OCI-LY7 (cell line): ENCODE measurements around the gene ADRA2B. TPM values are rescaled to one million over a fixed set of nuclear protein-coding genes. Genes with fewer than 3 reads are reported as not detected.

Source experiments
- BruUV-seq: library from RNA; stranded (reverse); fragments of 400-500 nt; replicated peaks from 2 replicates; lab custom pipeline; 2021; lab: Mats Ljungman, UMichigan
- CTCF ChIA-PET: fragments of 300-600 bp; sonication (Branson Sonifier 250); formaldehyde crosslinking; loops from one replicate; lab custom pipeline; 2022; ENCODE audit warnings: antibody characterized with exemption; ENCODE audit not compliant: unreplicated experiment; lab: Charles Lee
- POLR2A ChIA-PET: fragments of 300-600 bp; sonication (Branson Sonifier 250); formaldehyde crosslinking; loops from one replicate; lab custom pipeline; 2022; ENCODE audit warnings: antibody characterized with exemption; lab: Charles Lee
- DNase-seq: peaks from one replicate; pipeline ENCODE4 v3.0.0-alpha.2; 2015; ENCODE audit warnings: low spot score
- H2AFZ ChIP-seq: fragments of 200-600 bp; sonication (generic), shearing (Covaris generic); 2 replicates; pipeline ENCODE4 v1.6.1; 2014; ENCODE audit warnings: mild to moderate bottlenecking, antibody characterized with exemption, low read length, moderate library complexity
- H3K27ac ChIP-seq: fragments of 200-600 bp; sonication (generic); 2 replicates; pipeline ENCODE4 v1.5.1; 2014; ENCODE audit warnings: mixed run types, low read depth, mild to moderate bottlenecking, moderate library complexity, low read length, inconsistent platforms; ENCODE audit not compliant: poor library complexity, severe bottlenecking
- H3K36me3 ChIP-seq: fragments of 200-600 bp; sonication (generic); 2 replicates; pipeline ENCODE4 v1.6.1; 2014; ENCODE audit warnings: mild to moderate bottlenecking, antibody characterized with exemption, low read length, moderate library complexity, mixed read lengths; ENCODE audit not compliant: insufficient read depth
- H3K4me1 ChIP-seq: fragments of 200-600 bp; sonication (generic); 2 replicates; pipeline ENCODE4 v1.5.1; 2014; ENCODE audit warnings: mild to moderate bottlenecking, low read length; ENCODE audit not compliant: insufficient read depth, poor library complexity, severe bottlenecking
- H3K4me2 ChIP-seq: fragments of 200-600 bp; sonication (generic); 2 replicates; pipeline ENCODE4 v1.6.1; 2014; ENCODE audit warnings: mild to moderate bottlenecking, low read length
- H3K4me3 ChIP-seq: fragments of 200-600 bp; sonication (generic); 2 replicates; pipeline ENCODE4 v1.5.1; 2014; ENCODE audit warnings: mild to moderate bottlenecking, low read depth, low read length; ENCODE audit not compliant: poor library complexity, severe bottlenecking
- H3K79me2 ChIP-seq: fragments of 200-600 bp; sonication (generic); 2 replicates; pipeline ENCODE4 v1.6.1; 2016; ENCODE audit warnings: low read depth, mild to moderate bottlenecking, low read length, moderate library complexity, mixed read lengths; ENCODE audit not compliant: insufficient read depth
- H3K9me2 ChIP-seq: fragments of 200-600 bp; sonication (generic); 2 replicates; pipeline ENCODE4 v1.6.1; 2016; ENCODE audit warnings: mild to moderate bottlenecking, low read length, mixed read lengths; ENCODE audit not compliant: insufficient read depth
- H3K9me3 ChIP-seq: fragments of 200-600 bp; sonication (generic); 2 replicates; pipeline ENCODE4 v1.6.1; 2014; ENCODE audit warnings: mild to moderate bottlenecking, mixed run types, low read length, mixed read lengths
- H4K20me1 ChIP-seq: fragments of 200-600 bp; sonication (generic); 2 replicates; pipeline ENCODE4 v1.6.1; 2014; ENCODE audit warnings: mild to moderate bottlenecking, antibody characterized with exemption, low read length, moderate library complexity, mixed read lengths; ENCODE audit not compliant: insufficient read depth
- EZH2phosphoT487 ChIP-seq: fragments of 200-600 bp; sonication (generic); IDR thresholded peaks from 2 replicates; pipeline ENCODE4 v1.6.1; 2018; ENCODE audit warnings: low read depth, borderline replicate concordance, mild to moderate bottlenecking, mixed run types, antibody characterized with exemption, low read length, moderate library complexity, mixed read lengths
- intact Hi-C: fragments of 100-400 bp; cut with micrococcal nuclease; formaldehyde crosslinking; loops from one replicate; pipeline ENCODE4 v1.10.0; 2022; ENCODE audit not compliant: unreplicated experiment
- total RNA-seq, 2 experiments: library from RNA; depleted of rRNA in 1 of 2; stranded (reverse); fragments of >200 nt in 1 of 2; shearing (Covaris generic) in 1 of 2; gene quantifications; 2 replicates each; pipeline ENCODE4 v1.2.3, GENCODE V29; 2014 to 2022
- TF ChIP-seq, protein P1 (sequence below): fragments of 200-600 bp; sonication (generic); conservative IDR thresholded peaks from 2 replicates; pipeline ENCODE4 v1.5.1; 2014; ENCODE audit warnings: mild to moderate bottlenecking, antibody characterized with exemption, low read length, moderate library complexity, mixed read lengths

The ADRA2B gene
- total RNA-seq, 2 experiments from 2014 or later = 0.06 to 0.11 TPM

- H3K4me1 ChIP-seq = peaks cover 6% of the 10 kb centered on the region
- no peaks in the 10 kb centered on the region for H3K9me3 ChIP-seq
- ChIA-PET CTCF (no interaction called here), POLR2A (no interaction called here)
- H3K9me2 ChIP-seq = no peaks in the 10 kb centered on the region
- intact Hi-C loops = no loop called here
- BruUV-seq = no TSS peak
- no peak overlapping the region for H3K4me2 ChIP-seq
- H4K20me1 ChIP-seq = no peaks in the 10 kb centered on the region
- no peaks in the 10 kb centered on the region for H3K36me3 ChIP-seq
- TF ChIP-seq, protein P1, sequence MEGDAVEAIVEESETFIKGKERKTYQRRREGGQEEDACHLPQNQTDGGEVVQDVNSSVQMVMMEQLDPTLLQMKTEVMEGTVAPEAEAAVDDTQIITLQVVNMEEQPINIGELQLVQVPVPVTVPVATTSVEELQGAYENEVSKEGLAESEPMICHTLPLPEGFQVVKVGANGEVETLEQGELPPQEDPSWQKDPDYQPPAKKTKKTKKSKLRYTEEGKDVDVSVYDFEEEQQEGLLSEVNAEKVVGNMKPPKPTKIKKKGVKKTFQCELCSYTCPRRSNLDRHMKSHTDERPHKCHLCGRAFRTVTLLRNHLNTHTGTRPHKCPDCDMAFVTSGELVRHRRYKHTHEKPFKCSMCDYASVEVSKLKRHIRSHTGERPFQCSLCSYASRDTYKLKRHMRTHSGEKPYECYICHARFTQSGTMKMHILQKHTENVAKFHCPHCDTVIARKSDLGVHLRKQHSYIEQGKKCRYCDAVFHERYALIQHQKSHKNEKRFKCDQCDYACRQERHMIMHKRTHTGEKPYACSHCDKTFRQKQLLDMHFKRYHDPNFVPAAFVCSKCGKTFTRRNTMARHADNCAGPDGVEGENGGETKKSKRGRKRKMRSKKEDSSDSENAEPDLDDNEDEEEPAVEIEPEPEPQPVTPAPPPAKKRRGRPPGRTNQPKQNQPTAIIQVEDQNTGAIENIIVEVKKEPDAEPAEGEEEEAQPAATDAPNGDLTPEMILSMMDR = peak; percentile 81
- TF ChIP-seq EZH2phosphoT487 = no peak
- H3K4me3 ChIP-seq = no peak overlapping the region
- no peaks in the 10 kb centered on the region for H3K79me2 ChIP-seq
- DNase-seq = peak; percentile 59
- no peak overlapping the region for H3K27ac ChIP-seq
- no peak overlapping the region for H2AFZ ChIP-seq
Measured at GRCh38 chr2:96113367-96113677, 3.0 kb downstream of the ADRA2B start.

DNA sequence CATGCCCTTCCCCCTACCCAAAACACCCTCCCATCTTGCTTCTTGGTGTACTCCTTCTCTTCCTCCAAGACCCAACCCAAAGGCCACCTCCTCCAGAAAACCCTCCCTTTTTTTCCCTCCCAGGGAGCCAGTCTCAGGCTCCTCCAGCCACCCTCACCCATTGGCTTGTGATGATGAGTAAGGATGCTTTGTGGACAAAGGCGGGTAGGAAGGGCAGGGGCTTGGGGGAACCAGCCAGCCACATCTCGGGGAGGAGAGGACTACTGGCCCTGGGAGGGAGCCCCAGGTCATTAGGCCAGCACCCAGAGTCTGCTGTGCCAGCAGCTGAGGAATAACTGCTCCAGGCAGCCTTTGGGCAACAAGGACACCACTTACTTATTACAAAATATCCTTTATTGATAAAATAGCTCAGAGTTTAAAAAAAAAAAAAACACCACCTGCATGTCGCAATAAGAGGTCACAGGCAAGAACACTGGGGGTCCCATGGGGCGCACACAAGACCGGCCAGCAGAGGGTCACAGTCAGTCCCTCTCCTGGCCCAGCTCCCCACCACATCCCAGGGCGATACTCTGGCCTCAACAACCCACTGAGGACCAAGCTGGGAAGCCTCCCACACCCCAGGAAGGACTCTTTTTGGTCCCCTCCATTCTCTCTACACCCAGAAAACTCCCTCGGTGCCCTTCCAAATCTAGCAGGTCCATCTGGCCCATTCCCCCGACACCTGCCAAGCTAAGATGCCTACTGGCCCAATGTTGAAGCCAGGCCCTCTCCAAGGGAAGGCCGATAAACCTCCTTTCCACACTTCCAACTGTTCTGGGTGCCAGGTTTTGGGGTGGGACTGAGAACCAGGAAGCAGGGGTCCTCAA lies 3.6 kb downstream of the ADRA2B start:
- Histone ChIP-seq H2AFZ (no peak overlapping the region), H3K4me1 (peaks cover 6% of the 10 kb centered on the region), H3K27ac (no peak overlapping the region), H3K4me3 (no peak overlapping the region), H3K4me2 (no peak overlapping the region), H3K9me3 (no peaks in the 10 kb centered on the region), H4K20me1 (no peaks in the 10 kb centered on the region), H3K36me3 (no peaks in the 10 kb centered on the region), H3K9me2 (no peaks in the 10 kb centered on the region), H3K79me2 (no peaks in the 10 kb centered on the region)
- BruUV-seq = no TSS peak
- POLR2A ChIA-PET = interaction anchor here (0.6 kb wide), 1 partner anchor 93 kb away, joined by 3 read pairs; no protein-coding TSS in a partner anchor
- CTCF ChIA-PET = interaction anchor here (0.6 to 0.8 kb wide), 2 partner anchors 11 to 62 kb away, joined by 3 read pairs; no protein-coding TSS in a partner anchor
- DNase-seq = no peak
- intact Hi-C loops = no loop called here
- TF ChIP-seq, protein P1 = no peak
- no peak for TF ChIP-seq EZH2phosphoT487
